Parathyroid adenoma (tissue), 2 donors: Measurements from ENCODE around the gene ZNF532.

Experiments
- H2AFZ ChIP-seq: fragments of 300-600 bp; sonication (generic); one replicate; pipeline ENCODE4 v1.7.0; 2017; ENCODE audit warnings: antibody characterized with exemption, mild to moderate bottlenecking
- H3K27ac ChIP-seq: fragments of 300-600 bp; sonication (generic); one replicate; pipeline ENCODE4 v1.7.0; 2017
- H3K27me3 ChIP-seq: fragments of 300-600 bp; sonication (generic); one replicate; pipeline ENCODE4 v1.7.0; 2017; ENCODE audit warnings: low read length; ENCODE audit not compliant: control insufficient read depth, insufficient read depth
- H3K36me3 ChIP-seq: fragments of 300-600 bp; sonication (generic); one replicate; pipeline ENCODE4 v1.7.0; 2017; ENCODE audit warnings: low read length; ENCODE audit not compliant: control insufficient read depth, insufficient read depth
- H3K4me1 ChIP-seq: fragments of 300-600 bp; sonication (generic); one replicate; pipeline ENCODE4 v1.7.0; 2017; ENCODE audit warnings: control low read depth
- H3K4me2 ChIP-seq: fragments of 300-600 bp; sonication (generic); one replicate; pipeline ENCODE4 v1.7.0; 2017; ENCODE audit warnings: low read length
- H3K4me3 ChIP-seq: fragments of 300-600 bp; sonication (generic); one replicate; pipeline ENCODE4 v1.7.0; 2017; ENCODE audit warnings: low read depth, low read length
- H3K79me2 ChIP-seq: fragments of 300-600 bp; sonication (generic); one replicate; pipeline ENCODE4 v1.7.0; 2017; ENCODE audit warnings: control low read depth
- H3K9ac ChIP-seq: fragments of 300-600 bp; sonication (generic); one replicate; pipeline ENCODE4 v1.7.0; 2017; ENCODE audit warnings: mild to moderate bottlenecking
- H3K9me3 ChIP-seq: fragments of 300-600 bp; sonication (generic); one replicate; pipeline ENCODE4 v1.7.0; 2017; ENCODE audit warnings: low read length; ENCODE audit not compliant: control insufficient read depth
- CTCF ChIP-seq: fragments of 300-600 bp; sonication (generic); IDR thresholded peaks from one replicate; pipeline ENCODE4 v1.7.0; 2017; ENCODE audit warnings: antibody characterized with exemption, mild to moderate bottlenecking
- donor health status: primary hyperparathyroidism.

ZNF532 gene

GRCh38 chr18:58896734-58897508 lies 32.2 kb downstream of the ZNF532 start:
- H3K27ac ChIP-seq = no peak overlapping the region
- H2AFZ ChIP-seq = no peak overlapping the region
- no peaks in the 10 kb centered on the region for H3K4me1 ChIP-seq
- no peaks in the 10 kb centered on the region for H3K9me3 ChIP-seq
- H3K4me2 ChIP-seq = no peak overlapping the region
- no peaks in the 10 kb centered on the region for H3K27me3 ChIP-seq
- no peak overlapping the region for H3K9ac ChIP-seq
- peaks cover 2% of the 10 kb centered on the region for H3K79me2 ChIP-seq
- no peaks in the 10 kb centered on the region for H3K36me3 ChIP-seq
- TF ChIP-seq CTCF = no peak
- H3K4me3 ChIP-seq = no peak overlapping the region

- H3K27me3 ChIP-seq = no peaks in the 10 kb centered on the region
- peak overlapping the region; percentile 56 for H2AFZ ChIP-seq
- no peaks in the 10 kb centered on the region for H3K4me1 ChIP-seq
- no peak overlapping the region for H3K9ac ChIP-seq
- no peak overlapping the region for H3K27ac ChIP-seq
- H3K4me3 ChIP-seq = no peak overlapping the region
- H3K4me2 ChIP-seq = no peak overlapping the region
- H3K9me3 ChIP-seq = no peaks in the 10 kb centered on the region
- no peak for TF ChIP-seq CTCF
- no peaks in the 10 kb centered on the region for H3K36me3 ChIP-seq
- H3K79me2 ChIP-seq = peaks cover 2% of the 10 kb centered on the region
Observed at GRCh38 chr18:58898010-58898799, 33.5 kb downstream of the ZNF532 start.

- H3K9me3 ChIP-seq = no peaks in the 10 kb centered on the region
- peaks cover 2% of the 10 kb centered on the region for H3K79me2 ChIP-seq
- no peaks in the 10 kb centered on the region for H3K27me3 ChIP-seq
- no peak for TF ChIP-seq CTCF
- no peak overlapping the region for H3K4me2 ChIP-seq
- no peak overlapping the region for H3K4me3 ChIP-seq
- no peaks in the 10 kb centered on the region for H3K4me1 ChIP-seq
- H3K9ac ChIP-seq = no peak overlapping the region
- H3K27ac ChIP-seq = no peak overlapping the region
- no peaks in the 10 kb centered on the region for H3K36me3 ChIP-seq
- no peak overlapping the region for H2AFZ ChIP-seq
Observed at GRCh38 chr18:58900015-58900649, 35.5 kb downstream of the ZNF532 start.

- Histone ChIP-seq H3K9me3 (no peaks in the 10 kb centered on the region), H3K4me2 (no peak overlapping the region), H3K9ac (no peak overlapping the region), H3K27me3 (no peaks in the 10 kb centered on the region), H3K36me3 (no peaks in the 10 kb centered on the region), H3K27ac (no peak overlapping the region), H3K79me2 (peaks cover 2% of the 10 kb centered on the region), H3K4me1 (no peaks in the 10 kb centered on the region), H3K4me3 (no peak overlapping the region), H2AFZ (no peak overlapping the region)
- no peak for TF ChIP-seq CTCF
Observed at GRCh38 chr18:58901143-58901542, 36.5 kb downstream of the ZNF532 start.
